GM18508 (cell line): ENCODE measurements around the gene UNC13B.

Experiments
- ATAC-seq: cut with Tn5 transposase; IDR thresholded peaks from one replicate; pipeline ENCODE4 v1.9.1; 2021; ENCODE audit warnings: moderate number of reproducible peaks; ENCODE audit not compliant: insufficient read depth, unreplicated experiment

UNC13B gene

DNA sequence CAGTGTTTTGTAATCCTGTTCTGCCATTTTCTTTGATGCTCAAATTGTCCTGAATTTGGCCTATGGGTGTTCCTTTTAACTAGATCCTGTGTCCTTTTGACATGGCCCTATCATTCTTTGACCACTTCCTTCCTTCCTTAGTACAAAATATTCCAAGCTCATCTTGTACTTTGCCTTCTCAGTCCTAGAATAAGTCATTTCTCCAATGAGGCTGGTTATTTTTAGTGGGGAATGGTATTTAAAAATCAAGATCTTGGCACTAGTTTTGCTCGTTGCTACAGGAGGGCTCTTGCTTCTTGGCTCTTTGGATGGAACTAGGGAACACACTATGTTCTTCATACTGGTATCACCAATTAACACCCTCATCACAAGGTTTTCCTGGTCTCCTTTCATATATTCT lies 108.1 kb downstream of the UNC13B start:
- no peak for ATAC-seq

DNA sequence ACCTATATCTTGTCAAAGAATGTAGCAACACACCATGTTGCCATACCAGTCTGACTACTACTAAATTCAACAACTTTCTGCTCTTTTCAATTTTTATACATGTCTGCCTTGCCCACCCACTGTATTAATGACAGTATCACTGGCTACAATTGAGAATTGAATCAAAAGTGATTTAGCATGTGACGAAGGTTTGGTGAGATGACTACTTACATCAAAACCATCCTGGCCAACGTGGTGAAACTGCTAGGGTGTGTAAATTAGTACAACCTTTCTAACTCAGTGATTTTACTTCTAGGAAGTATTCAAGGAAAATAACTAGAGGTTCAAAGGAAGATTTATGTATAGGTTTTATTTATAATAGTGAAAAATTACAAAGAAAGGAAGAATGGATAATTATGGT lies 109.8 kb downstream of the UNC13B start:
- no peak for ATAC-seq

DNA sequence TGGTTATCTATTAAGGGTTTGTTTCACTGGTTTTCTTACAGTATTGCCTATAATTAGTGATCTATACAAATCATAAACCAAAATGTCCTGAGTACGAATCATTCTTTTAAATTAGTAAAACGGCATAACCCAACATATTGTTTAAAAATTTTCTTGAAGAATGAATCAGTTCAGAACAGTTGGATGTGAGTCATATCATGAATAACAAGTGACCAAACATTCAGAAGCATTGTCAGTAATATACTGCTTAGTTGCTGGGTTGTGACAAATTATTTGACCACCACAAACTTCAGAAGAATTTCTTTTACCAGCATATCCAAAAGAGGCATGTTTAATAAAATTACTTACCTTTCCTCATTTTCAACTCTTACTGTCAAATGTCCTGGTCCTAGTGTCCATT lies 111.2 kb downstream of the UNC13B start:
- ATAC-seq, result no peak

DNA sequence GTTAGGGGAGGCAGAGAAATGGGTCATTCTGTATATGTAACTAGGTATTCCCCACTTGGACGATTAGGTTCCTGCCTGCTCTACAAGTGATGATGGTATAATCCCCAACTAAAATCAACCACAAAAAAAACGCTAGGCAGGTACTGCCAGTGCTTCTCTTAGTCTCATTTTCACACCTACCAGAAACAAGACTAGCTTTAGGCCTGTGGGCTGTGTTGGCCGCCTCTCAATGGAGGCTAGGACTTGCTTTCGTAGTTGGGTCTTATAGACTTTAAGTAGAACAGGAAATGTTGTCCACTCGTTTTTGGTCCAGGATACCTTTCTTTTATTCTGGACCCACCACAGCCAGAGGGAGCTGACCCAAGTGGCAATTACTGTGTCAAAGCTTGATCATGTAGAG lies 111.8 kb downstream of the UNC13B start:
- no peak for ATAC-seq

DNA sequence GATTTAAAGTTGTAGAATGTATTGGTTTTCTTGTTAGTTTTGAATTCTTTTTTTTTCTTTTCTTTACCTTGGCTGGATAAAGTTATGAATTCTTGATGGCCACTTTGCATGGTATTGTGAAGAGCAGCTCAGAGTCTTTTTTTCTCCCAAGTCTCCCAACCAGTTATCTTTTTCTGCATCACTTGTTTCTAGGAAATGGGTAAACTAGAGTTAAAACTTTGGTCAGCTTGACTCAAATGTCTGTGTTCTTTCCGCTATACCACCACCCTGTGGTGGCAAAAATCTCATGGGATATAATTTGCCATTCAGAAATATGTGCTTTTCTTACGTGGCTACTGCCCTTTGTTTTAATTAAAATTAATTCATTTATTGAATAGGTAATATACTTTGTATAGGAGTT lies 113.2 kb downstream of the UNC13B start:
- no peak for ATAC-seq

DNA sequence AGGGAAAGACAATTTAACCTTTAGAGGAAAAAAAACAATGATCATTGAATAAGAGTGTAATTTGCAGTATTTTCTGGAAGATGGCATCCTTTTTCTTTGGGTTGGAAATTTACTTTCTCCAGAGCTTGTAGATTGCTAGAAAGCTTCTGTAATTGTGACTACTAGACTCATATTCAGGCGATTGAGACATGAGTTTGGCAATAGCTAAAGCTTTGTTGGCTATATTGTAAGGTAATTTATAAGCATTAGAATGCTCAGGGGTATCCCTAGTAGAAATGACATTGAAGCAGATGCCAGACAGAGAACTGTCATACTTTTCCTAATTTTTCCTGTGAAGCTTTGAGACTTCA lies 115.3 kb downstream of the UNC13B start:
- no peak for ATAC-seq

DNA sequence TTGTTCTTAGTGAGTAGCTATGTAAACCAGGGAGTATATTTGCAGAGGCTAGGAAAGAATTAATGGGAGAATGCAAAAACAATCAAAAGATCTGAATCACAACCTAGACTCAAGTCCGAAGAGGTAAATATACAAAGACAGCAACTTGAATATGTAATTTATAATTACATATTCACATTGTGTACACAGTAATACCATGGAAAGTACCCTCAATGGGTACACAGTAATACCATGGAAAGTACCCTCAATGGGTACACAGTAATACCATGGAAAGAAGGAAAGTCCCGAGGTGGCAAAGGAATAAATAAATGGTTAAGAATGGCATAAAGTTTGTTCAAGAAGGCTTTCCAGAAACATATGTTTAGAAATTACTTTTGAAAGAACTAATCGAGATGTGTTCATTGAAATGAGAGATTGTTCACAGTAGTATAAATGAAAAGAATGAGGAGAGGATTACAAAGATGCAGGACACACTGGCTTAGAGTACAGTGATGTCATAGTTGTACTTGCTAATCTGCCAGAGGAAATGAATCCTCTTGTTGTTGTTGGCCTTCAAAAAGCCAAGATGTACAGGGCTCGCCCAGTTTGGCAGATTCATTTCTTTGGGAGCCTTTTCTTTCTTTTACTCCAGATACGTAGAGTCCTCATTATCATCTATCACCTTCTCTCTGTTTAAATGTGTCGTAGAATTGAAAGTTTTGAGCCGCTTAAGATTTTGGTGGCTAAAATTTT lies 116.0 kb downstream of the UNC13B start:
- ATAC-seq, result no peak

DNA sequence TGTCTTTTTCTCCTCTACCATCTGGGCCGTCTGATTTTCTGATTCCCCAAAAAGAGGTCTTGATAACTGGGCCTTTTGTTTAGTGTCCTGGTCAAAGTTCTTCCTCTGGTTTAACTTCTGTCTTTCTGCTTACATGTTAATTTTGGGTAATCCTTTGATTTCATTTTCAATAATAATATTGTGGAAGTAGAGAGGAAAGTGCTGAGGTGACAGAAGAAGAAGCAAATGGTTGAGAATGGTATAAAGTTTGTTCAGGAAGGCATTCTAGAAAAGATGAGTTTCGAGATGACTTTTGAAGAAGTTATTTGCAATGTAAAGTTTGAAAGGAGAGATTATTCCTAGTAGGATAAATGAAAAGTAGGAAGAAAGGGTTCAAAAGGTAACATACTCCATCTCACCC lies 118.1 kb downstream of the UNC13B start:
- ATAC-seq, result no peak

DNA sequence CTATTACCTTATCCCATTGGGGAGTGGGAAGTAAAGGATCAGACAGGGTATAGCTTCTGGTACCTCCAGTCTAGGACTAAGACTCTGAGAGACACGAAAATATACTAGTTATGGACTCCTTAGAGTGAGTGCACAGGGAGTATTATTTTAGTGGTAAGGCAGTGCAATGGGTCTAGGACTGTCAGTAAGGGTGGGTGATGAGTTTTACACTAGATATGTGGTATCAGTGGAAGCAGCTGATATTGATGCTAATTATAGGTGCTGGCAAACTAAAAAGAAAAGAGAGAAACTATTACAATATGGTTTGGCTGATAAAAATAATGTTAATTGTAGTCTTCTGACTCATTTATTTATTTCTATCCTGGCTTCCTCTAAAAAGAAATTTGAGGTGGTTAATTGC lies 118.6 kb downstream of the UNC13B start:
- ATAC-seq, result no peak

DNA sequence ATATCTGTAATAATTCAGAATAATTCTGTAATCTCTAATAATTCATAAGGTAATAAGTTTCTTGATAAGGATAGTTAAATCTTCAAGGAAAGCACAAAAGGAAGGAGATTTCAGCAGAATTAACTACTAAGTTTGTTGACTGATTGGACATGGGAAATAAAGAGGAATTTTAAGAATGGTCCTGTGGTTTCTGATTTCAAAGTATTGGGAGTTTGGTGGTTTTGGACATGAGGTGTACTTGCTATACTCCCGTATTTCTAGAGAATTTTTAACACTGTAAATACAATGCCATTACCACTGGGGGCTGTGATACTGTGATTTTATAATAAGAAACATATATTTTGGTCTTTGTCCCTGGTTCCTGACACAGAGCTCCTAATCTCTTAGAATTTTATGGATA lies 123.9 kb downstream of the UNC13B start:
- ATAC-seq, result no peak

DNA sequence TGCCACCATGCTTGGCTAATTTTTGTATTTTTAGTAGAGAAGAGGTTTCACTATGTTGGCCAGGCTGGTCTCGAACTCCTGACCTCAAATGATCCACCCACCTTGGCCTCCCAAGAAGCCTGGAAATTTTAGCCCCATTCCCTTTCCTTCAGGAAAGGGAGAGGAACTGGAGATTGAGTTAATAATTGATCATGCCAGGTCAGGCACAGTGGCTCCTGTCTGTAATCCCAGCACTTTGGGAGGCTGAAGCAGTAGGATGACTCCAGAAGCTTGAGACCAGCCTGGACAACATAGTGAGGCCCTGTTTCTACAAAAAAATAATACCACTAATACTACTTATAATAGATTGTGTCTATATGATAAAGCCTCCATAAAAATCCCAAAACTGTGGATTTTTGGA lies 124.6 kb downstream of the UNC13B start:
- no peak for ATAC-seq

DNA sequence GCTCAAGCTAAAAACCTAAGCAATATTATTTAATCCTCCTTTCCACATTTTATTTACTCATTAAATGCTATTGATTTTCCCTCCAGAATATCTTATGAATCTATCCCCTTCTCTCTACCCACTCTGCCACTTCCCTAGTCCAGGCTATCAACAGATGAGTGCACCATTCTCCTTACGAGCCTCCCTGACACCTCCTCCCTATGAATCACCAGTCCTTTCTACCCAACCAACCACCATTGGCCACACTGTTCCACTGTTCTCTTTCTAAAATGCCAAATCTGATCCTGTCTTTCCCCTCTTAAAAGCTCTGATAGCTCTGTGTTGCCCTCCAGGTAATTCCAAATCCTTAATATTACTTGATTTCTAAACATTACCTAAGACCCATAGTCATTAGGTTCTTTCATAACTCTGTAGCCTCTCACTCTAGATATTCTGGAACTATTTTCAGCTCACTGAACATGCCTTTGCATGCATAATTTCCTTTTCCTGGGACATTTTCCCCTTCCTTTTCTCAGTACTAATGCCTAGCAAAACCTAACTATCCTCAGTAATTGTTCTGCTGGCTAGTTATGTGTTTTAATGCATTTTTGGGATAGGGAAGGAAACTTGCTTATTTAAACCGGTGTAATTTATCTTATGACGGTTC lies 126.3 kb downstream of the UNC13B start:
- no peak for ATAC-seq

DNA sequence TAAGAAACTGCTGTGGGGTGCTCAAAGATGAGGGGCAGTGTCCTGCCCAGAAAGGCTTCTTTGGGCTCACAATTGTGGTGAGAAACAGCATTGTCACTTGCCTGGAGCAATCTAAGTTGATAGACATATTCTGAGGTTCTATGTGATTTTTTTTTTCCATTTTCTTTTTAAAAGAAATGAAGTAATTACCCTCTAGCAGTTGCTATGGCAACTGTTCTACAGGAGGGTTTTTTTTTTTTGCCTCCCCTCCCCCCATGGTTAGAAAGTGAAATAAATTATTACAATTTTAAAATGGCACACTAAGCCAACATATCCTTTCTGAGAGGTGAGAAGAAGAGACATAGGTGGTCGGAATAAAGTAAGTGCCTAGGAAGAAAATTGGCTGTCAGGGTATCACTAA lies 127.0 kb downstream of the UNC13B start:
- ATAC-seq, result no peak

DNA sequence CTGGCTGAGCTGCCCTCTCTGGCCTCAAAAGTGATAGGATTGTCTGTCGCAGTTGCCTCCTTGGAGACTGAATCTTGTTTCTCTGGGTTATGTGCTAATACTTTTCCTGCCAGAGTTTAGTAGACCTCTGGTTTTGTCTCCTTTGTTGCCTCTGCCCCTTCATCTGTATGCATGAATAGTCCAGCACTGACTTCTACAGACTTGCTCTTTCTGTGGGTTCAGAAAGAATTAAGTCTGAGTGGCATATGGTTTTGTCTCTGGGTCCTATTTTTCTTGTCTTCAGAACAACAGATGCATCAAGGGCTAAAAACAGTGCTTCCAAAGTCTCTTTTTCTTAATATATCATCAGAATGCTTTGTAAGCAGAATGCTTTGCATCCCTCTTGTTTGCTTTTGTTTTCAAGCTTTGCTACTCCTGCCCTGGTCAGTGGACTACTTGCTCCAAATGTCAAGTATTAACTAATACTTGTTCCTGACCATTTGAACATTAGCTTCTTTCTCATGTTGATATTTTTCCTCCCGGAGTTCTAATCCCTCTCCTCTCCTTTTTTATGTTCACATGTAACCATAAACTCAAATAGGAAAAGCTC lies 131.7 kb downstream of the UNC13B start:
- no peak for ATAC-seq

DNA sequence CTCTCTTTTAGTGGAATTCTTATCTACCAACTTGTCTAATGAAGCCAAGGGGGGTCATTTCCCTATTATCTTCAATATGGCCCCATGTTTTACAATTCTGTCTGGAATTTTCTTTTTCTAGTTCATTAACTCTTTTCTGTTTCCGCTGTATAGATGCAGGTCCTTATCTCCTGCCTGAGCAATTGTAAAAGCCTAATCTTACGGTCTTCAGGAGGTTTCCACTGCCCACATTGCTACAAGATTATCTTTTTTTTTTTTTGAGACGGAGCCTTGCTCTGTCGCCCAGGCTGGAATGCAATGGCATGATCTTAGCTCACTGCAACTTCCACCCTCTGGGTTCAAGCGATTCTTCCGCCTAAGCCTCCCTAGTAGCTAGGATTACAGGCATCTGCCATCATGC lies 132.3 kb downstream of the UNC13B start:
- ATAC-seq, result no peak

DNA sequence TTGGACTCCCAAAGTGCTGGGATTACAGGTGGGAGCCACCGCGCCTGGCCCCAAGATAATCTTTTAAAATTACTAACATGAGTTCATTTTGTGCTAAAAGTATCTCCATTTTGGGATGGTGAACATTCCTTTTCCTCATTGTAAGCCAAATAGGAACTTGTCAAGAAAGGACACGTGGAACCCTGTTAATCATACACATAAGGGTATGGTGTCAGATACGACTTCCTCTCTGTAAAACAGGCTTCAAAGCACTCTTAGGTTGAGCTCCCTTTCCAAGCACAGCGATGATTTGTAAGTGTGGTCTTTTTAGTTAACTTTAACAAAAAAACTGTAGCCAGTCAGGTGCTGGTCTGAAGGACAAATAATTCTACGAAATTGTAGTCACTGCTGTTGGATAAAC lies 132.7 kb downstream of the UNC13B start:
- no peak for ATAC-seq

DNA sequence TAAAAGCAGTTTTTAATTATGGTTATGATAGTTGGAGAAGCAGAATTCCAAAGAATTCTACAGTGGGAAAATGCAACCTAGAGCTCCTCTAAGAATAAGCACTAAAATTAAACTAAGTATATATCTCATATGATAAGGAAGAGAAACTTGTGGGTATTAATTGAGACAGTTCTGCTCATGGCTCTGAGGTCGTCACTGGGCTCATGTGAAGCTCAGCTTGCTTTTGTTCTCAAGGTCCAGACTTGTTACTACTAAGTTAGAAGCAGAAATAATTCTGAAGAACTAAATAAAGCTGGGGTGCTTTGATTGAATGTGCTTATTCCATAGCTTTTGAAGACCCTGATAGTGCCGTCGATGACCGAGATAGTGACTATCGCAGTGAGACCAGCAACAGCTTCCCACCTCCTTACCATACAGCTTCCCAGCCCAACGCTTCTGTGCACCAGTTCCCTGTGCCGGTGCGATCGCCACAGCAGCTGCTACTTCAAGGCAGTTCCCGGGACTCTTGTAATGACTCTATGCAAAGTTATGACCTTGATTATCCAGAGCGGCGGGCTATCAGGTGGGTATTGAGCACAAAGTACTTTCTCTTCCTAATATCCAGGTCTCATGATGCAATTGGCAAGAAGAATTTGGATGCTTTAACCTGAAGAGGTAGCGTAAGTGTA lies 133.7 kb downstream of the UNC13B start:
- no peak for ATAC-seq

DNA sequence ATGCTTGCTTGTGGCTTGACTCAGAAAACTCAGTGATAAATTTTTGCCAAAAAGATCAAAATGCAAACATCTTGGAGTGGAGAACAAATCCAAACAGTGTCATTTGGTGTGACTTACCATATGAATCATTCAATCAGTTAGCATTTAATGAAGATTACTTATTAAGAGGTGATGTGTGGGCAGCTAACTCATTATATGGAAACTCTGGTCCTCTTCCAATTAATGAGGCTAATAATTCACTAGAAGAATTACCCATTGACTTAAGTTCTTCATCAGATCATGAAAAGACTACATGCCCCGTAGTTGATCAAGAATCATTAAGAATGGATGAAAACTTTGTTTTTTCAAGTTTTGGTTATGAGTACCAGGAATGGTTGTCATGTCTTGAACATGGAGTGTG lies 141.8 kb downstream of the UNC13B start:
- ATAC-seq, result no peak

DNA sequence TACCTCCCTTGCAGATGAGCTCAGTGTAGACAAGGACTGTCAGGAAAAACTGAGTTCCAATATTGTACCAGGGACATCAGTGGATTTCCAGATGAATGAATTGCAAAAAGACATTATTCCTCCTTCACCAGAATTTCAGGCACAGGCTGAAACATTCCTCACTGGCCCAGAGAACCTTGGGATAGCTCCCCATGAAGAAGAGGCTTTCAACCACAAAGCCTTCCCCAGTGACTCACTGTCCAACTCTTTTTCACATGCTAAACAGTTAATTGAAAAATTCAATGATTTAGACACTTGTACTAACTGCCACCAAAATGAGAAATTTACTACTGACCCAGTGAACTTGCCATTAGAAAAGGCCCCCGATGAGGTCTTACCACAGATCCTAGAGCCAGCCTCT lies 144.5 kb downstream of the UNC13B start:
- no peak for ATAC-seq

DNA sequence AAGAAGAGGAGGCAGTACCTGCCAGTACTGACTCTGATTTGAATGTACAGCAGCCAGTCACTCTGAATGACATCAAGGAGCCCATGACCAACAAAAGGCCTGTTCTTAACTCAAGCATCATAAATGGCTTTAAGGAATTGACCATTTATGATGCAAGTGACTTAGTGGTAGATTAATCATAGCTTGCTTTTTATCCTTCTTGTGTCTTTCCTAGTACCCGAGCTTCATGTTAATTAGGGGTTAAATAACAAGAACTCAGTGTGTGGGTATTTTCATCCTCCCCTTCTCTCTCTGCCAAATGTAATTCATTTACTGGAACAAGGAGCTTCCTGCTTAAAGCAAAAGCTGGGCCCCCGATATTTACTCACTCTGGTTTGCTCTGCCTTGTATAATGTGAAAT lies 146.5 kb downstream of the UNC13B start:
- no peak for ATAC-seq

DNA sequence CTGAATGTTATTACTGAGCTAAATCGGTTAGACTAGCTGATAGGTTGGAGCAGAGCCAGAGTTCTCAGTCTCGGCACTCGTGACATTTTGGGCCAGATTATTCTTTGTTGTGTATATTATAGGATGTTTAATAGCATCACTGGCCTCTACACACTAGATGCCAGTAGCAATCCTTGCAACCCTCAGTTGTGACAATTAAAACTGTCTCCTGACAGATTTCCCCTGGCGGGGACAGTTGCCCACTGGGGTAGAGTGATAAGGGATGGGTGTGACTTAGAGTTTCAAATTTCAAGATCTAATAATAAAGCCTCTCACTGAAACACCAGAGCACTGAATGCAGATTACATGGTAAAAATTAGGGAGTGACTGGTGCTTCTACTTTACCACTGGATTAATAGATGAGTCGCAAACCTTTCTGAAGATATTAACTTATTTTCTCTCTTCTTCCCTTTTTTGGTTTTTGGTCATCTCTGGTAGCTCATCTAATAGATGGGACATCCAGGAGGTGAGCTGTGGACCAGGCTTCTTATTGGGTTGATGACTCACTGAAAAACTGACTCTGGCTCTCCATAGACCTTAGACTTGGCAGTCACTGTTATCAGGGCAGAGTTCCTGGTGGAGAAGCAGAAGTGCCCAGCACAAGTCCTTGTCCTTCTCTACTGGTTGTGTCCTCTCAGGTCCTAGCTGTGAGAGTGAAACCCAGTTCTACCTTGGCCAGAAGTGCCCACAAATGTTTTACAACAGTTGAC lies 150.3 kb downstream of the UNC13B start:
- no peak for ATAC-seq
